Body of pancreas (tissue), 4 donors: ENCODE results near the gene C6orf52.

ENCODE experiments used
- CTCF ChIP-seq, 7 experiments: fragments of 450-650 bp in 4 of 7; fragments of 200-600 bp in 3 of 7; sonication (generic) in 3 of 7; IDR thresholded peaks; one replicate each; pipeline ENCODE4 v1.5.1; 2016 to 2019; ENCODE audit warnings: antibody characterized with exemption in 7 of 7
- POLR2A ChIP-seq, 3 donors: fragments of 450-650 bp; IDR thresholded peaks; one replicate each; pipeline ENCODE4 v1.6.1; 2016; ENCODE audit warnings: antibody characterized with exemption in 3 of 3, mild to moderate bottlenecking in 2 of 3

- no peak for TF ChIP-seq CTCF (IDR thresholded peaks at IDR 0.05)
- TF ChIP-seq POLR2A (IDR thresholded peaks at IDR 0.05) = no peak
Observed at GRCh38 chr6:10687582-10687981, 6.8 kb downstream of the C6orf52 start.
